OCI-LY3 (cell line): ENCODE results near the gene IL17REL.

ENCODE experiments used
- H2AFZ ChIP-seq: fragments of 200-600, 300-600 bp; shearing (Covaris generic); 2 replicates; pipeline ENCODE4 v1.6.0; 2014; ENCODE audit warnings: antibody characterized with exemption, low read depth, low read length
- H3K27ac ChIP-seq: fragments of 200-600, 300-600 bp; sonication (generic); 2 replicates; pipeline ENCODE4 v1.5.1; 2014; ENCODE audit warnings: mild to moderate bottlenecking, low read length, moderate library complexity, mixed read lengths
- H3K27me3 ChIP-seq: fragments of 200-600, 300-600 bp; sonication (generic); 2 replicates; pipeline ENCODE4 v1.6.1; 2014; ENCODE audit warnings: low read depth, low read length, mixed read lengths
- H3K36me3 ChIP-seq: fragments of 200-600, 300-600 bp; sonication (generic); replicated peaks from 2 replicates; pipeline ENCODE3; 2014; ENCODE audit warnings: low read depth, low read length, mixed read lengths
- H3K4me1 ChIP-seq: fragments of 300-600, 200-600 bp; sonication (generic); 2 replicates; pipeline ENCODE4 v1.6.1; 2014; ENCODE audit warnings: low read length, mixed read lengths
- H3K4me2 ChIP-seq: fragments of 200-600, 300-600 bp; sonication (generic); 2 replicates; pipeline ENCODE4 v1.6.1; 2014; ENCODE audit warnings: low read length, mixed read lengths
- H3K4me3 ChIP-seq: fragments of 300-600, 200-600 bp; sonication (generic); 2 replicates; pipeline ENCODE4 v1.5.1; 2014; ENCODE audit warnings: antibody characterized with exemption, mild to moderate bottlenecking, low read length, moderate library complexity
- H3K79me2 ChIP-seq: fragments of 300-600, 200-600 bp; shearing (Covaris generic); 2 replicates; pipeline ENCODE4 v1.6.1; 2014; ENCODE audit warnings: mild to moderate bottlenecking, low read length, mixed read lengths
- H3K9ac ChIP-seq: fragments of 300-600, 200-600 bp; shearing (Covaris generic); 2 replicates; pipeline ENCODE4 v1.6.0; 2014; ENCODE audit warnings: mild to moderate bottlenecking, low read length, moderate library complexity
- H3K9me3 ChIP-seq: fragments of 200-600, 300-600 bp; shearing (Covaris generic); 2 replicates; pipeline ENCODE4 v1.6.1; 2014; ENCODE audit warnings: low read length, mixed read lengths; ENCODE audit not compliant: insufficient read depth
- H4K20me1 ChIP-seq: fragments of 200-600, 300-600 bp; sonication (generic); 2 replicates; pipeline ENCODE4 v1.6.1; 2016; ENCODE audit warnings: low read length, mixed read lengths; ENCODE audit not compliant: insufficient read depth
- EZH2phosphoT487 ChIP-seq: fragments of 200-600 bp; shearing (Covaris generic); IDR thresholded peaks from 2 replicates; pipeline ENCODE4 v1.6.1; 2018; ENCODE audit warnings: antibody characterized with exemption, mixed run types, low read depth
- TF ChIP-seq, protein P1 (sequence below): fragments of 200-600, 300-600 bp; sonication (generic); IDR thresholded peaks from 2 replicates; pipeline ENCODE4 v1.5.1; 2014; ENCODE audit warnings: antibody characterized with exemption, low read length, low read depth

IL17REL gene

DNA sequence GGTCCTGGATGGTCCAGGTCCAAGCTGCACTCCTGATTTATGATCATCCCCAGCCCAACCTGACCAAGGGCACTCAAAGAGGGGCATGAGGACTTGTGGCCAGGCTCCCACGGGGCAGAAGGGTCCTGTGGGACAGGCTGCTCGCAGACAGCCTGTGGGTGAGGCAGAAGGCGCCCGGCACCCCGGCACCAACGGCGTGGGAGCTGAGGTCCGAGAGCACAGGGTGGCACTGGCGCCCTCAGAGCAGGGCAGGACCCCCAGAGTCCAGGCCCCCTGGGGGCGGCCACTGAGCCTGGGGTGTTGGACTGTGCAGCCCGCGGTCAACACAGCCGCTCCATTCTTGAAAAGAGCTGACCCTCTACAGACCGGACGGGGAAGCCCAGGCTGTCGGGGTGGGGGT lies 3.3 kb downstream of the IL17REL start:
- Histone ChIP-seq H3K9ac (no peak overlapping the region), H3K4me1 (peaks cover 35% of the 10 kb centered on the region), H4K20me1 (no peaks in the 10 kb centered on the region), H3K27me3 (no peaks in the 10 kb centered on the region), H2AFZ (no peak overlapping the region), H3K36me3 (no peaks in the 10 kb centered on the region), H3K79me2 (no peaks in the 10 kb centered on the region), H3K27ac (no peak overlapping the region), H3K4me2 (no peak overlapping the region), H3K9me3 (no peaks in the 10 kb centered on the region), H3K4me3 (no peak overlapping the region)
- TF ChIP-seq, protein P1, sequence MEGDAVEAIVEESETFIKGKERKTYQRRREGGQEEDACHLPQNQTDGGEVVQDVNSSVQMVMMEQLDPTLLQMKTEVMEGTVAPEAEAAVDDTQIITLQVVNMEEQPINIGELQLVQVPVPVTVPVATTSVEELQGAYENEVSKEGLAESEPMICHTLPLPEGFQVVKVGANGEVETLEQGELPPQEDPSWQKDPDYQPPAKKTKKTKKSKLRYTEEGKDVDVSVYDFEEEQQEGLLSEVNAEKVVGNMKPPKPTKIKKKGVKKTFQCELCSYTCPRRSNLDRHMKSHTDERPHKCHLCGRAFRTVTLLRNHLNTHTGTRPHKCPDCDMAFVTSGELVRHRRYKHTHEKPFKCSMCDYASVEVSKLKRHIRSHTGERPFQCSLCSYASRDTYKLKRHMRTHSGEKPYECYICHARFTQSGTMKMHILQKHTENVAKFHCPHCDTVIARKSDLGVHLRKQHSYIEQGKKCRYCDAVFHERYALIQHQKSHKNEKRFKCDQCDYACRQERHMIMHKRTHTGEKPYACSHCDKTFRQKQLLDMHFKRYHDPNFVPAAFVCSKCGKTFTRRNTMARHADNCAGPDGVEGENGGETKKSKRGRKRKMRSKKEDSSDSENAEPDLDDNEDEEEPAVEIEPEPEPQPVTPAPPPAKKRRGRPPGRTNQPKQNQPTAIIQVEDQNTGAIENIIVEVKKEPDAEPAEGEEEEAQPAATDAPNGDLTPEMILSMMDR, result no peak
- TF ChIP-seq EZH2phosphoT487, result no peak

DNA sequence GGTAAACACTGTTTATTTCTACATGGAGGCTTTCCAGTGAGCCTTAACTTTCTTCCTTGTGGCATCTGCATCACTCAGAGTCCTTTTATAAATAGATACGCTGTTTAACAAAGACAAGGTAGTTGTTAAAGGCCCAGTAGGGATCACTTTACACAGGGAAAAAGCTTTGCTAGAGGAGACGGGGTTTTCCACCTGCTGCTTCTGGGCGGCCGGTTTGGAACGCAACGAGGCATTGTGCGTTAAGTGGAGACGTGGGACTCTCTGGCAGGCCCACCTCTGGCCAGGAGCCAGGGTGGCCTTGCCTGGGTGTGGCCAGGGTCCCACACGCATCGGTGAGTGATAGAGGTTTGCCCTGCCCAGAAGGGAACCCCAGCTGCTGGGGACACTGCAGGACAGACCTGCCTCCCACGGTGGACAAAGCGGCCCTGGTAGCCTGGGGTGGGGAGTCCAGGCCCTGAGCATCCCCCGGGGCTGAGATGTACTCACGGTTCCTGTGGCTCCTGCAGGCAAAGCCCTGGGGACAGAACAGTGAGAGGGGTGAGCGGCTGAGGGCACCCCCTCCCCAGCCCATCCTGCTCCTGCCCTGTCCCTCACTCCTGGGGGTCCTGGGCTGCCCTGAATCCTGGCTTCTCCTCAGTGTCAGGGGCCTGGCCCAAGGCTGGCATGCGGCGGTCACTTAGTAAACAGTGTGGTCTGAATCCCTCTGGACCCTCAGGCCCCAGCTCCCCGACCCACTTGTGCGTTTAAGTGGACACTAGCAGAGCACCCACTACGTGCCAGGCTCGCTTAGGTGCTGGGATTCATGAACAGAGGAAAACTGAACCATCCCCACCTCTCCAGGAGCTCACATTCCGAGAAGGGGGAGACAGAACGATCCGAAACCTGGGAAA lies 4.2 kb downstream of the IL17REL start:
- H3K27me3 ChIP-seq, result no peaks in the 10 kb centered on the region
- no peaks in the 10 kb centered on the region for H3K36me3 ChIP-seq
- no peak overlapping the region for H3K27ac ChIP-seq
- no peak overlapping the region for H3K4me3 ChIP-seq
- TF ChIP-seq, protein P1, result no peak
- no peak for TF ChIP-seq EZH2phosphoT487
- H2AFZ ChIP-seq, result no peak overlapping the region
- H3K4me1 ChIP-seq, result peaks cover 34% of the 10 kb centered on the region
- H4K20me1 ChIP-seq, result no peaks in the 10 kb centered on the region
- no peak overlapping the region for H3K4me2 ChIP-seq
- H3K9ac ChIP-seq, result no peak overlapping the region
- no peaks in the 10 kb centered on the region for H3K79me2 ChIP-seq
- H3K9me3 ChIP-seq, result no peaks in the 10 kb centered on the region

DNA sequence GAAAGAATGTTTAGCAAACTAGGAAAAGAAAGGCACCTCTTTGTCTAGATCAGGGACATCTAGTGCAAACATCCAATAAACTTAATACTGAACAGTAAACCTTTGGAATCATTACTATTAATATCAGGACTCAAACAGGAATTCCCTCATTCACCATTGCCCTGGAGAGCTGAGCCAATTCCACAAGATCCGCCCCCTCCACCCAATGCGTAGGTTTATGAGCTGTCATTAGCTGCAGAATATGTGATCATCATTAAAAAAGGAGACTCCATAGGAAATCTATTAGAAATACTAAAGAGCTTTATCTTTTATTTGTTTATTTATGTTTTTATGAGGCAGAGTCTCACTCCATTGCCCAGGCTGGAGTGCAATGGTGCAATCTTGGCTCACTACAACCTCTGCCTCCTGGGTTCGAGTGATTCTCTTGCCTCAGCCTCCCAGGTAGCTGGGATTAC lies 5.5 kb downstream of the IL17REL start:
- no peak overlapping the region for H3K9ac ChIP-seq
- H3K4me1 ChIP-seq, result peaks cover 21% of the 10 kb centered on the region
- no peaks in the 10 kb centered on the region for H4K20me1 ChIP-seq
- no peaks in the 10 kb centered on the region for H3K36me3 ChIP-seq
- TF ChIP-seq EZH2phosphoT487, result no peak
- TF ChIP-seq, protein P1, result no peak
- H3K27ac ChIP-seq, result no peak overlapping the region
- no peaks in the 10 kb centered on the region for H3K9me3 ChIP-seq
- no peaks in the 10 kb centered on the region for H3K27me3 ChIP-seq
- H2AFZ ChIP-seq, result no peak overlapping the region
- H3K4me2 ChIP-seq, result no peak overlapping the region
- H3K4me3 ChIP-seq, result no peak overlapping the region
- H3K79me2 ChIP-seq, result no peaks in the 10 kb centered on the region

DNA sequence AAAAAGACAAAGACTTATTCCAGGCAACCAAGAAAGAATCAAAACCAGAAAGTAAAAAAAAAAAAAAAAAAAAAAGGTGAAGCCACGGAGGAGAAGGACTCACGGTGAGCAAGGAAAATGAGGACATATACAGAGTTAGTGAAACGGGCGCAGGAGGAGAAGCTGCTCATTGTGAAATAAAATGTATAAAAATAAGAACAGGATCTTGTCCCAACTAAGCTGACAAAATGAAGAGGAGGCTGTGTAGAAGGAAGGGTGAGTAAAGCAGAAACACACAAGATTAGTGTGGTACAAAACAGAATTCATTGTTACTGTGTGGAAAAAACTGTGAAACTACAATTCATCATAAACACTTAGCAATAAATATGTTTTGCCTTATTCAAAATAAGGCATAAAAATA lies 7.6 kb downstream of the IL17REL start:
- Histone ChIP-seq H3K36me3 (no peaks in the 10 kb centered on the region), H3K27ac (no peak overlapping the region), H2AFZ (no peak overlapping the region)

More for the DNA sequence above, 7.6 kb downstream of the IL17REL start:
- Histone ChIP-seq H3K9ac (no peak overlapping the region), H3K4me3 (no peak overlapping the region), H3K79me2 (no peaks in the 10 kb centered on the region), H3K27me3 (no peaks in the 10 kb centered on the region), H3K4me1 (peaks cover 2% of the 10 kb centered on the region), H3K4me2 (no peak overlapping the region), H4K20me1 (no peaks in the 10 kb centered on the region), H3K9me3 (no peaks in the 10 kb centered on the region)
- no peak for TF ChIP-seq EZH2phosphoT487
- TF ChIP-seq, protein P1, result no peak
